Measurements from ENCODE around the gene SLC5A4. TPM values are rescaled to one million over a fixed set of nuclear protein-coding genes. Genes with fewer than 3 reads are reported as not detected.
A peak's percentile ranks its signal among the peaks of the same experiment; 100 is the strongest.

SLC5A4 gene
- total and polyA plus RNA-seq, 8 donors, result 0.29 to 3.3 (median 0.58) TPM; not detected in 5

DNA sequence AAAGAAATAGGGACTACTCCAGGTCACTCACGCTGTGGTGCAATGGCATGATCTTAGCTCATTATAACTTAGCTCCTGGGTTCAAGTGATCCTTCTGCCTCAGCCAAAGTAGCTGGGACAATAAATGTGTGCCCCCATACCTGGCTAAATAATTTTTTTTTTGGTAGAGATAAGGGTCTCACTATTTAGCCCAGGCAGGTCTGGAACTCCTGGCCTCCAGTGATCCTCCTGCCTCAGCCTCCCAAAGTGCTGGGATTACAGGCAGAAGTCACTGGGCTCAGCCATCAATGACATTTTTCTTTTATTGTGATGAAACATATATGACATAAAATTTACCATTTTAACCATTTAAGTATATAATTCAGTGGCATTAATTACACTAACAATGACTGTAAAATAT, 10.6 kb downstream of the SLC5A4 start:
- DNase-seq, result no peak
- peaks cover 0 to 7% (median 0%) of the 10 kb centered on the region in 3 donors for H3K27me3 ChIP-seq
- H3K36me3 ChIP-seq, result no peaks in the 10 kb centered on the region
- no peak overlapping the region for H3K4me3 ChIP-seq
- WGBS, 5 donors, result 85 to 100% (median 97%) methylated on average over 1 of the region's 1 CpG
- no peak overlapping the region for H3K27ac ChIP-seq
- H3K9me3 ChIP-seq, result no peaks in the 10 kb centered on the region
- no peaks in the 10 kb centered on the region for H3K4me1 ChIP-seq
- intact Hi-C loops (cut with DNase I; ENCODE audit: low total_unique reads), result no loop called here
- no peak for TF ChIP-seq CTCF (IDR thresholded peaks at IDR 0.05)
- no peak for TF ChIP-seq POLR2AphosphoS5 (IDR thresholded peaks at IDR 0.05)
- TF ChIP-seq POLR2A (IDR thresholded peaks at IDR 0.05), result no peak
- no peak for TF ChIP-seq EP300 (IDR thresholded peaks at IDR 0.05)

- 57 to 71% (median 67%) methylated on average over 2 of the region's 2 CpGs for WGBS, 5 donors
- Histone ChIP-seq H3K36me3 (no peaks in the 10 kb centered on the region), H3K9me3 (no peaks in the 10 kb centered on the region), H3K4me1 (no peaks in the 10 kb centered on the region), H3K27me3 (no peaks in the 10 kb centered on the region), H3K4me3 (no peak overlapping the region), H3K27ac (no peak overlapping the region)
- intact Hi-C loops (cut with DNase I; ENCODE audit: low total_unique reads), result no loop called here
- DNase-seq, result no peak
- TF ChIP-seq EP300 (IDR thresholded peaks at IDR 0.05) (no peak), CTCF (IDR thresholded peaks at IDR 0.05) (no peak), POLR2AphosphoS5 (IDR thresholded peaks at IDR 0.05) (no peak), POLR2A (IDR thresholded peaks at IDR 0.05) (no peak)
These were observed 14.7 kb downstream of the SLC5A4 start for GRCh38 chr22:32240461-32240860.

- intact Hi-C loops (cut with DNase I; ENCODE audit: low total_unique reads), result no loop called here
- Histone ChIP-seq H3K4me1 (no peaks in the 10 kb centered on the region), H3K9me3 (no peaks in the 10 kb centered on the region), H3K27me3 (no peaks in the 10 kb centered on the region), H3K27ac (no peak overlapping the region), H3K4me3 (no peak overlapping the region), H3K36me3 (no peaks in the 10 kb centered on the region)
- peak in 1 of 2 donors; percentile 16 for DNase-seq
- 29 to 63% (median 35%) methylated on average over 1 of the region's 1 CpG for WGBS, 5 donors
- TF ChIP-seq CTCF (IDR thresholded peaks at IDR 0.05), result no peak
- no peak for TF ChIP-seq EP300 (IDR thresholded peaks at IDR 0.05)
- no peak for TF ChIP-seq POLR2A (IDR thresholded peaks at IDR 0.05)
- TF ChIP-seq POLR2AphosphoS5 (IDR thresholded peaks at IDR 0.05), result no peak
These were observed 17.2 kb downstream of the SLC5A4 start for GRCh38 chr22:32237906-32238305.

- Histone ChIP-seq H3K9me3 (no peaks in the 10 kb centered on the region), H3K4me1 (no peaks in the 10 kb centered on the region), H3K4me3 (no peak overlapping the region), H3K27ac (no peak overlapping the region), H3K27me3 (peaks cover 0 to 4% (median 0%) of the 10 kb centered on the region in 3 donors), H3K36me3 (no peaks in the 10 kb centered on the region)
- whole genome bisulfite sequencing, 5 donors, result 76 to 83% (median 81%) methylated on average over 8 of the region's 8 CpGs
- no peak for DNase-seq
- TF ChIP-seq EP300 (IDR thresholded peaks at IDR 0.05) (no peak), POLR2A (IDR thresholded peaks at IDR 0.05) (no peak), POLR2AphosphoS5 (IDR thresholded peaks at IDR 0.05) (no peak), CTCF (IDR thresholded peaks at IDR 0.05) (no peak)
- intact Hi-C loops (cut with DNase I; ENCODE audit: low total_unique reads), result no loop called here
These were observed 18.2 kb downstream of the SLC5A4 start for GRCh38 chr22:32236970-32237369.
